Ovary (tissue), 9 donors: Measurements from ENCODE around the gene PCDHGA8. TPM values are rescaled to one million over a fixed set of nuclear protein-coding genes. Genes with fewer than 3 reads are reported as not detected.
"Not testable (repeated sequence)": the region's sequence is repeated elsewhere in the genome, so short reads cannot be mapped to it uniquely, and the experiment has no call there.

Source experiments
- DNase-seq, 5 donors: peaks; one replicate each; pipeline ENCODE4 v3.0.0-alpha.2; 2019 to 2020
- H3K27ac ChIP-seq, 2 donors: fragments of 200-600 bp; one replicate each; pipeline versions ENCODE4 v1.5.1 to v1.8.0; 2019 to 2022
- H3K27me3 ChIP-seq: fragments of 200-600 bp; one replicate; pipeline ENCODE4 v1.8.0; 2022
- H3K36me3 ChIP-seq: fragments of 200-600 bp; sonication (generic); one replicate; pipeline ENCODE4 v1.5.1; 2019
- H3K4me1 ChIP-seq: one replicate; pipeline ENCODE4 v1.8.1; 2013; ENCODE audit warnings: mild to moderate bottlenecking, moderate library complexity; ENCODE audit not compliant: insufficient read depth
- H3K4me3 ChIP-seq: fragments of 200-600 bp; sonication (generic); one replicate; pipeline ENCODE4 v1.5.1; 2017
- H3K9me3 ChIP-seq, 2 donors: fragments of 200-600 bp in 1 of 2; sonication (generic) in 1 of 2; one replicate each; pipeline versions ENCODE4 v1.5.1 to v1.8.1; 2013 to 2019; ENCODE audit warnings: mild to moderate bottlenecking in 1 of 2, moderate library complexity in 1 of 2
- EP300 ChIP-seq: sonication (generic); formaldehyde crosslinking; IDR thresholded peaks from one replicate; pipeline ENCODE4 v1.6.1; 2017; ENCODE audit warnings: antibody characterized with exemption
- POLR2A ChIP-seq: fragments of 450-650 bp; IDR thresholded peaks from one replicate; pipeline ENCODE4 v1.6.1; 2017; ENCODE audit warnings: antibody characterized with exemption, mild to moderate bottlenecking, moderate library complexity
- WGBS, 3 donors: extraction: QIAGEN DNeasy Blood & Tissue Kit in 1 of 3; methylation state at CpG; one replicate each; pipeline versions ENCODE4 v1.1.5 to v1.1.7; 2013 to 2017; 5-methylcytosine and 5-hydroxymethylcytosine counted together
- intact Hi-C, 4 donors: fragments of 100-400 bp; cut with DNase I; formaldehyde crosslinking; loops; one replicate each; pipeline versions ENCODE4 v1.11.0 to v1.15.1; 2022 to 2023
- polyA plus RNA-seq, 2 donors: library from polyadenylated mRNA; stranded (reverse); fragments of 200-250 nt in 1 of 2; fragments of 350-450 nt in 1 of 2; fragmentation: Illumina TruSeq in 1 of 2; extraction: RNeasy Lipid Tissue Mini Kit (QIAGEN cat#74804) in 1 of 2; gene quantifications; one replicate each; pipeline ENCODE4 v1.2.3, GENCODE V29; 2013 to 2014
- total RNA-seq, 7 donors: library from RNA; depleted of rRNA in 2 of 7; stranded (reverse); fragments of >200 nt in 2 of 7; fragmentation: NEBNext Ultra II Directional in 3 of 7; extraction: Animal tissue kit (Norgen Biotek cat#: 25700) in 3 of 7; gene quantifications; one replicate each; pipeline versions ENCODE4 v1.1.0 to v1.2.4, GENCODE V29; 2016 to 2023
- TF ChIP-seq, protein P1 (sequence below), 3 donors: fragments of 450-650 bp in 2 of 3; fragments of 200-600 bp in 1 of 3; IDR thresholded peaks; one replicate each; pipeline versions ENCODE4 v1.5.1 to v1.8.0; 2016 to 2022; ENCODE audit warnings: antibody characterized with exemption in 3 of 3, mild to moderate bottlenecking in 1 of 3
- donor health status: DM: no; HTN: no; CAD: no; lungs with moderate emphysema.
- donor health status: DM: no; HTN: no; CAD: no.
- donor health status: Bipolar disorder and iron deficiency.
- donor health status: DM: yes; HTN: yes; CAD: no.
- donor health status: DM: no; HTN: no; CAD: no.
- donor health status: DM: yes; HTN: yes; CAD: no.

PCDHGA8 gene
- total and polyA plus RNA-seq, 9 donors = 0.37 to 7.6 (median 3.6) TPM

DNA sequence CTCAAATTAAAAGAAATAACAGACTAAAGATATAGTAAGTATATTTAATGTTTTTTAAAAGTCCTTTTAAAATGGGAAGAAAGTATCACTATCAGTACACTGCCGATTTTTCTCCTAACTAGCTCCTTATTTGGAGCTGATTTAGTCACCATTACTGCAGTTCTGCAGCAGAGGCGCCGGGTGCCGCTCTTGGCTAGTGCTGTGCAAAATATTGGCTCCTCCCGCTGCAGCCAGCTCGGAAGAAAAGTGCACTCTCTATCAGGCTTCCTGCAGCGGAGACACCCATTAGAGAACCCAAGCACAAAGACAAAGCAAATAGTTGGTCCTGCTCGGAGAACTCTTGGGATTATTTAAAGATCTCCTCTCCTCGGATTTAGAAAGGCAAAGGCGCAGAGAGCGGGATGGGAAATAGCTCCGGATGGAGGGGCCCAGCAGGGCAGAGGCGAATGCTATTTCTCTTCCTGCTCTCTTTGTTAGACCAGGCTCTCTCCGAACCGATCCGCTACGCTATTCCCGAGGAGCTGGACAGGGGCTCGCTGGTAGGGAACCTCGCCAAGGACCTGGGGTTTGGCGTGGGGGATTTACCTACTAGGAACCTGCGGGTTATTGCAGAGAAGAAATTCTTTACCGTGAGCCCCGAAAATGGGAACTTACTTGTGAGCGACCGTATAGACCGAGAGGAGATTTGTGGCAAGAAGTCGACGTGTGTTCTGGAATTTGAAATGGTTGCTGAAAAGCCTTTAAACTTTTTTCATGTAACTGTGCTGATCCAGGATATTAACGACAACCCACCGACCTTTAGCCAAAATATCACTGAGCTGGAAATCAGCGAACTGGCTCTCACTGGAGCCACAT, 22.2 kb upstream of the PCDHGA8 start, which contains the start of gene PCDHGB3:
TSS of gene PCDHGB3 (plus strand) at position 249 of the 855 bp plus-strand sequence. CDS start at position 402, 153 bp downstream.
- WGBS, 3 donors = 16 to 22% (median 21%) methylated on average over 32 of the region's 32 CpGs
- no peak for DNase-seq
- Histone ChIP-seq H3K27ac (no peak within 1 kb of the TSS), H3K4me1 (no peaks in the 10 kb centered on the region), H3K27me3 (no peaks in the 10 kb centered on the region), H3K9me3 (peaks cover 5 to 45% of the 10 kb centered on the region in 2 donors), H3K4me3 (no peak within 1 kb of the TSS), H3K36me3 (no peaks in the 10 kb centered on the region)
- TF ChIP-seq, protein P1, sequence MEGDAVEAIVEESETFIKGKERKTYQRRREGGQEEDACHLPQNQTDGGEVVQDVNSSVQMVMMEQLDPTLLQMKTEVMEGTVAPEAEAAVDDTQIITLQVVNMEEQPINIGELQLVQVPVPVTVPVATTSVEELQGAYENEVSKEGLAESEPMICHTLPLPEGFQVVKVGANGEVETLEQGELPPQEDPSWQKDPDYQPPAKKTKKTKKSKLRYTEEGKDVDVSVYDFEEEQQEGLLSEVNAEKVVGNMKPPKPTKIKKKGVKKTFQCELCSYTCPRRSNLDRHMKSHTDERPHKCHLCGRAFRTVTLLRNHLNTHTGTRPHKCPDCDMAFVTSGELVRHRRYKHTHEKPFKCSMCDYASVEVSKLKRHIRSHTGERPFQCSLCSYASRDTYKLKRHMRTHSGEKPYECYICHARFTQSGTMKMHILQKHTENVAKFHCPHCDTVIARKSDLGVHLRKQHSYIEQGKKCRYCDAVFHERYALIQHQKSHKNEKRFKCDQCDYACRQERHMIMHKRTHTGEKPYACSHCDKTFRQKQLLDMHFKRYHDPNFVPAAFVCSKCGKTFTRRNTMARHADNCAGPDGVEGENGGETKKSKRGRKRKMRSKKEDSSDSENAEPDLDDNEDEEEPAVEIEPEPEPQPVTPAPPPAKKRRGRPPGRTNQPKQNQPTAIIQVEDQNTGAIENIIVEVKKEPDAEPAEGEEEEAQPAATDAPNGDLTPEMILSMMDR (IDR thresholded peaks at IDR 0.05) = no peak
- TF ChIP-seq EP300 (no peak), POLR2A (no peak)
- intact Hi-C loops = no loop called here

DNA sequence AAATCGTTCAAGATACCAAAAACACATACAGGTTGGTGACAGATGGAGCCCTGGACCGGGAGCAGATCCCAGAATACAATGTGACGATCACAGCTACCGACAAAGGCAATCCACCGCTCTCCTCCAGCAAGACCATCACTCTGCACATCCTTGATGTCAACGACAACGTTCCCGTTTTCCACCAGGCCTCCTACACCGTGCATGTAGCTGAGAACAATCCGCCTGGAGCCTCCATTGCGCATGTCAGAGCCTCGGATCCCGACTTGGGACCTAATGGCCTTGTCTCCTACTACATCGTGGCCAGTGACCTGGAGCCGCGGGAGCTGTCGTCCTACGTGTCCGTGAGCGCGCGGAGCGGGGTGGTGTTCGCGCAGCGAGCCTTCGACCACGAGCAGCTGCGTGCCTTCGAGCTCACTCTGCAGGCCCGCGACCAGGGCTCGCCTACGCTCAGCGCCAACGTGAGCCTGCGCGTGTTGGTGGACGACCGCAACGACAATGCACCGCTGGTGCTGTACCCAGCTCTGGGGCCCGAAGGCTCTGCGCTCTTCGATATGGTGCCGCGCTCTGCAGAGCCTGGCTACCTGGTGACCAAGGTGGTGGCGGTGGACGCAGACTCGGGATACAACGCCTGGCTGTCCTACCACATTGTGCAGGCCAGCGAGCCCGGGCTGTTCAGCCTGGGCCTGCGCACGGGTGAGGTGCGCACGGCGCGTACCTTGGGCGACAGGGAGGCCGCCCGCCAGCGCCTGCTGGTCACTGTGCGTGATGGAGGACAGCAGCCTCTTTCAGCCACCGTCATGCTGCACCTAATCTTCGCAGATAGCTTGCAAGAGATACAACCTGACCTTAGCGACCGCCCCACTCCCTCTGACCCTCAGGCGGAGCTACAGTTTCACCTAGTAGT, 20.6 kb upstream of the PCDHGA8 start:
- H3K4me3 ChIP-seq = no peak overlapping the region
- no peak for DNase-seq
- TF ChIP-seq, protein P1 (IDR thresholded peaks at IDR 0.05) = no peak
- TF ChIP-seq POLR2A (no peak), EP300 (no peak)
- WGBS, 3 donors = 28 to 40% (median 30%) methylated on average over 47 to 69 of the region's 69 CpGs
- intact Hi-C loops = no loop called here
- H3K4me1 ChIP-seq = no peaks in the 10 kb centered on the region
- H3K36me3 ChIP-seq = no peaks in the 10 kb centered on the region
- H3K27me3 ChIP-seq = no peaks in the 10 kb centered on the region
- H3K27ac ChIP-seq = no peak overlapping the region
- H3K9me3 ChIP-seq = peaks cover 5 to 44% of the 10 kb centered on the region in 2 donors

DNA sequence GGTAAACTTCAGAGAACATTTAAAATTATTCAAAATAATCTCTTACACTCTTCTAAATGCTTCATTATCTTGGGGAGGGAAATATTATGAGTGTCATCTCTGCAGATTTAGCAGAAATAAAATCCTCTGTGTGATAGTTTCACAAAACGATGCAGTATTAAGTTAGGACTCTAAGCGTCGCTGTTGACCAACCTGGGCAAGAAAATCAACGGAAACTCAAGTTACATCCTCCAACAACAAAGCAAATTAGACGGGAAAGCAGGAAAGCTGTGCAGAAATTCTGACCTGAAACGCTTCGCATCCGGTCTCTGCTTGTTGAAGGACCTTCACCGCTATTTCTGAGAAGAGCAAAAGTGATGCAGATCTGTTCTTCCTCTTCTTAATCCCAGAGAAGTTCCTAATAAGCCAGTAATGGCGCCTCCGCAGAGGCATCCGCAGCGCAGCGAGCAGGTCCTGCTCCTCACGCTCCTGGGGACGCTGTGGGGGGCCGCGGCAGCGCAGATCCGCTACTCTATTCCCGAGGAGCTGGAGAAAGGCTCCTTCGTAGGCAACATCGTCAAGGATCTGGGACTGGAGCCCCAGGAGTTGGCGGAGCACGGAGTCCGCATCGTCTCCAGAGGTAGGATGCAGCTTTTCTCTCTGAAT, 18.6 kb upstream of the PCDHGA8 start, which contains the start of gene PCDHGA6:
TSS of gene PCDHGA6 (plus strand) at position 219 of the 645 bp plus-strand sequence. CDS start at position 412, 193 bp downstream.
- TF ChIP-seq, protein P1 (IDR thresholded peaks at IDR 0.05) = peak in 2 of 3 donors; percentile 20 to 28
- TF ChIP-seq POLR2A (no peak), EP300 (no peak)
- H3K36me3 ChIP-seq = no peaks in the 10 kb centered on the region
- WGBS, 3 donors = 11 to 16% (median 14%) methylated on average over 27 of the region's 27 CpGs
- H3K4me1 ChIP-seq = no peaks in the 10 kb centered on the region
- H3K27ac ChIP-seq = no peak within 1 kb of the TSS
- intact Hi-C loops = no loop called here
- H3K9me3 ChIP-seq = peaks cover 5 to 51% of the 10 kb centered on the region in 2 donors
- no peaks in the 10 kb centered on the region for H3K27me3 ChIP-seq
- H3K4me3 ChIP-seq = peak within 1 kb of the TSS; percentile 23
- no peak for DNase-seq

DNA sequence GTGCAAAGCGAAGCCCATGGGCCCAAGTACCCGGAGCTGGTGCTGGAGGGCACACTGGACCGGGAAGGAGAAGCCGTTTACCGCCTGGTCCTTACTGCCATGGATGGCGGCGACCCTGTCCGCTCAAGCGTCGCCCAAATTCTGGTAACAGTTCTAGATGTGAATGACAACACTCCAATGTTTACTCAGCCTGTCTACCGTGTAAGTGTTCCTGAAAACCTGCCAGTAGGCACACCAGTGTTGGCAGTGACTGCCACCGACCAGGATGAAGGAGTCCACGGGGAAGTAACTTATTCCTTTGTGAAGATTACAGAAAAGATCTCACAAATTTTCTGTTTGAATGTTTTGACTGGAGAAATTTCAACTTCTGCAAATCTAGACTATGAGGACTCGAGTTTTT, 17.8 kb upstream of the PCDHGA8 start:
- 55 to 66% (median 58%) methylated on average over 14 of the region's 14 CpGs for WGBS, 3 donors
- TF ChIP-seq POLR2A (no peak), EP300 (no peak)
- TF ChIP-seq, protein P1 (IDR thresholded peaks at IDR 0.05) = no peak
- H3K27me3 ChIP-seq = no peaks in the 10 kb centered on the region
- H3K4me1 ChIP-seq = no peaks in the 10 kb centered on the region
- intact Hi-C loops = no loop called here
- peaks cover 5 to 51% of the 10 kb centered on the region in 2 donors for H3K9me3 ChIP-seq
- H3K36me3 ChIP-seq = no peaks in the 10 kb centered on the region
- peak overlapping the region; percentile 23 for H3K4me3 ChIP-seq
- no peak overlapping the region for H3K27ac ChIP-seq
- no peak for DNase-seq

DNA sequence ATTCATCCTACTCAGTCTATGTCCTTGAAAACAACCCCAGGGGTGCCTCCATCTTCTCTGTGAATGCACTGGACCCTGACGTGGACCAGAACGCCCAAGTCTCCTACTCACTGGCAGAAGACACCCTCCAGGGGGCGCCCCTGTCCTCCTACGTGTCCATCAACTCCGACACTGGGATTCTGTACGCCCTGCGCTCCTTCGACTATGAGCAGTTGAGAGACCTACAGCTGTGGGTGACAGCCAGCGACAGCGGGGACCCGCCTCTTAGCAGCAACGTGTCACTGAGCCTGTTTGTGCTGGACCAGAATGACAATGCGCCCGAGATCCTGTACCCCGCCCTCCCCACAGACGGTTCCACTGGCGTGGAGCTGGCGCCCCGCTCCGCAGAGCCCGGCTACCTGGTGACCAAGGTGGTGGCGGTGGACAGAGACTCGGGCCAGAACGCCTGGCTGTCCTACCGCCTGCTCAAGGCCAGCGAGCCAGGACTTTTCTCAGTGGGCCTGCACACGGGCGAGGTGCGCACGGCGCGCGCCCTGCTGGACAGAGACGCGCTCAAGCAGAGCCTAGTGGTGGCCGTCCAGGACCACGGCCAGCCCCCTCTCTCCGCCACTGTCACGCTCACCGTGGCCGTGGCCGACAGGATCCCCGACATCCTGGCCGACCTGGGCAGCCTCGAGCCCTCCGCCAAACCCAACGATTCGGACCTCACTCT, 16.8 kb upstream of the PCDHGA8 start:
- H3K4me1 ChIP-seq, intact Hi-C loops, H3K27ac ChIP-seq, DNase-seq, H3K4me3 ChIP-seq, H3K36me3 ChIP-seq, H3K27me3 ChIP-seq: not testable (repeated sequence)
- 34 to 57% (median 39%) methylated on average over 15 to 42 of the region's 48 CpGs for WGBS, 3 donors
- peaks cover 5 to 43% of the 10 kb centered on the region in 2 donors for H3K9me3 ChIP-seq
